HG03354 (cell line): ENCODE measurements around the gene VCPKMT.

Source experiments
- ATAC-seq: cut with Tn5 transposase; IDR thresholded peaks from one replicate; pipeline ENCODE4 v1.9.1; 2021; ENCODE audit warnings: mild to moderate bottlenecking; ENCODE audit not compliant: unreplicated experiment, poor library complexity, severe bottlenecking

Gene VCPKMT

GRCh38 chr14:50116181-50116956 is at the start of gene VCPKMT:
TSS of gene VCPKMT (minus strand) at chr14:50116572. CDS start at chr14:50116552, 20 bp downstream.
- peak; percentile 97 for ATAC-seq

GRCh38 chr14:50156111-50156510 is 39.7 kb upstream of the VCPKMT start:
- no peak for ATAC-seq

- no peak for ATAC-seq
Observed at GRCh38 chr14:50148799-50149198, 32.4 kb upstream of the VCPKMT start.

GRCh38 chr14:50139192-50139591 is 22.8 kb upstream of the VCPKMT start:
- no peak for ATAC-seq

GRCh38 chr14:50127802-50128201 is 11.4 kb upstream of the VCPKMT start:
- no peak for ATAC-seq

GRCh38 chr14:50123062-50123461 is 6.7 kb upstream of the VCPKMT start:
- no peak for ATAC-seq

GRCh38 chr14:50122291-50122690 is 5.9 kb upstream of the VCPKMT start:
- no peak for ATAC-seq

GRCh38 chr14:50121486-50121885 is 5.1 kb upstream of the VCPKMT start:
- no peak for ATAC-seq

- ATAC-seq: no peak
Observed at GRCh38 chr14:50117456-50117855, 1.1 kb upstream of the VCPKMT start.

GRCh38 chr14:50116966-50117365 is 594 bp upstream of the VCPKMT start:
- ATAC-seq: no peak

GRCh38 chr14:50113381-50114035 is 2.9 kb downstream of the VCPKMT start:
- no peak for ATAC-seq

GRCh38 chr14:50110323-50111037 is 5.9 kb downstream of the VCPKMT start:
- ATAC-seq: no peak

- no peak for ATAC-seq
Observed at GRCh38 chr14:50109342-50109741, 7.0 kb downstream of the VCPKMT start.

- no peak for ATAC-seq
Observed at GRCh38 chr14:50107850-50108249, 8.5 kb downstream of the VCPKMT start.

- ATAC-seq: no peak
Observed at GRCh38 chr14:50106178-50106577, 10.2 kb downstream of the VCPKMT start.

- no peak for ATAC-seq
Observed at GRCh38 chr14:50103558-50103957, 12.8 kb downstream of the VCPKMT start.

- no peak for ATAC-seq
Observed at GRCh38 chr14:50101417-50101816, 15.0 kb downstream of the VCPKMT start.

- no peak for ATAC-seq
Observed at GRCh38 chr14:50100805-50101204, 15.6 kb downstream of the VCPKMT start.

GRCh38 chr14:50099335-50099734 is 17.0 kb downstream of the VCPKMT start:
- ATAC-seq: no peak

GRCh38 chr14:50095895-50096294 is 20.5 kb downstream of the VCPKMT start:
- no peak for ATAC-seq
